NCI-H446 (cell line): ENCODE results near the gene GPT2.
"Not testable (repeated sequence)": the region's sequence is repeated elsewhere in the genome, so short reads cannot be mapped to it uniquely, and the experiment has no call there.

Experiments used
- DNase-seq, 2 experiments: peaks; one replicate each; lab custom pipeline; 2025; lab: John Stamatoyannopoulos, UW

The GPT2 gene

DNA sequence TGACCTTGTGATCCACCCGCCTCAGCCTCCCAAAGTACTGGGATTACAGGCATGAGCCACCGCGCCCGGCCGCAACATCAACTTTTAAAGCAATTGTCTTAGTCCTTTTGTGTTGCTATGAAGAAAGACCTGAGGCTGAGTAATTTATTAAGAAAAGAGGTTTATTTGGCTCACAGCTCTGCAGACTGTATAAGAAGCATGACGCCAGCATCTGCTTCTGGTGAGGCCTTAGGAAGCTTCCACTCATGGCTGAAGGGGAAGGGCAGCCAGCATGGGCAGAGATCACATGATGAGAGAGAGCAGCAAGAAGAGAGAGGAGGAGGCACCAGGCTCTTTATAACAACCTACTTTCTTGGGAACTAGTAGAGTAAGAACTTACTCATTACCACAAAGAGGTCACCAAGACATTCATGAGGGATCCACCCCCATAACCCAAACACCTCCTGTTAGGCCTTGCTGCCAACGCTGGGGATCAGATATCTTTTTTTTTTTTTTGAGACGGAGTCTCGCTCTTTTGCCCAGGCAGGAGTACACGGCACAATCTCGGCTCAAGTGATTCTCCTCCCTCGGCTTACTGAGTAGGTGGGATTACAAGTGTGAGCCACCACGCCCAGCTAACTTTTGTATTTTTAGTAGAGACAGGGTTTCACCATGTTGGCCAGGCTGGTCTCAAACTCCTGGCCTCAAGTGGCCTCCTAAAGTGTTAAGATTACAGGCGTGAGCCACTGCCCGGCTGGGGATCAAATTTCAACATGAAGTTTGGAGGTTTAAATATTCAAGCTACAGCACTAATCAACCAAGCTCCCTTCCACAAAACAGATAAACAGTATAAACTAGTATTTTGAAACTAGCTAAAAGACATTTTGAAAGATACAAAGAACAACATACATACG lies 21.4 kb upstream of the GPT2 start:
- no peak for DNase-seq

- no peak for DNase-seq
These were observed 17.9 kb upstream of the GPT2 start for GRCh38 chr16:46866286-46866685.

GRCh38 chr16:46867486-46867885 lies 16.7 kb upstream of the GPT2 start:
- DNase-seq = not testable (repeated sequence)

DNA sequence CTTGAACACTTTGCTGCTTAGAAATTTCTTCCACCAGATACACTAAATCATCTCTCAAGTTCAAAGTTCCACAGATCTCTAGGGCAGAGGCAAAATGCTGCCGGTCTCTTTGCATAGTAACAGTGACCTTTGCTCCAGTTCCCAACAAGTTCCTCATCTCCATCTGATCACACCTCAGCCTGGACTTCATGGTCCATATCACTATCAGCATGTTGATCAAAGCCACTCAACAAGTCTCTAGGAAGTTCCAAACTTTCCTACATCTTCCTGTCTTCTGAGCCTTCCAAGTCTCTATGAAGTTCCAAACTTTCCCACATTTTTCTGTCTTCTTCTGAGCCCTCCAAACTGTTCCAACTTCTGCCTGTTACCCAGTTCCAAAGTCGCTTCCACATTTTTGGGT lies 15.3 kb upstream of the GPT2 start:
- not testable (repeated sequence) for DNase-seq

- DNase-seq = no peak
These were observed 12.6 kb upstream of the GPT2 start for GRCh38 chr16:46871597-46871996.

DNA sequence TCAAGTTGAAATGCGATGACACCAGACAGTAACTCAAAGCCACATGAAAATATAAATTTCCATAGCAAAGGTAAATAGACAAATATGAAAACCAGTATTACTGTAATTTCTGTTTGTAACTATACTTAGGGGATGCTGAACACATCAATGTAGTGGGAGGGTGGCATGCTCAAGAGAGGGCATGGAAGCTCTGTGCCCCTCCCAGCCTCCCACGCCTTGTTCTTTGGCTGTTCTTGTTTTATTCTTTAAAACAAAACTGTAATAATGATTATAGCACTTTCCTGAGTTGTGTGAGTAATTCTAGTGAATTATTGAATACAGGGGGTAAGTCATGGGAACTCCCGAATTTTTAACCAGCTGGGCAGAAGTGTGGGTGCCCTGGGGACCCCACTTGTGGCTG lies 11.0 kb upstream of the GPT2 start:
- DNase-seq = no peak

- no peak for DNase-seq
These were observed 8.9 kb upstream of the GPT2 start for GRCh38 chr16:46875243-46875642.

DNA sequence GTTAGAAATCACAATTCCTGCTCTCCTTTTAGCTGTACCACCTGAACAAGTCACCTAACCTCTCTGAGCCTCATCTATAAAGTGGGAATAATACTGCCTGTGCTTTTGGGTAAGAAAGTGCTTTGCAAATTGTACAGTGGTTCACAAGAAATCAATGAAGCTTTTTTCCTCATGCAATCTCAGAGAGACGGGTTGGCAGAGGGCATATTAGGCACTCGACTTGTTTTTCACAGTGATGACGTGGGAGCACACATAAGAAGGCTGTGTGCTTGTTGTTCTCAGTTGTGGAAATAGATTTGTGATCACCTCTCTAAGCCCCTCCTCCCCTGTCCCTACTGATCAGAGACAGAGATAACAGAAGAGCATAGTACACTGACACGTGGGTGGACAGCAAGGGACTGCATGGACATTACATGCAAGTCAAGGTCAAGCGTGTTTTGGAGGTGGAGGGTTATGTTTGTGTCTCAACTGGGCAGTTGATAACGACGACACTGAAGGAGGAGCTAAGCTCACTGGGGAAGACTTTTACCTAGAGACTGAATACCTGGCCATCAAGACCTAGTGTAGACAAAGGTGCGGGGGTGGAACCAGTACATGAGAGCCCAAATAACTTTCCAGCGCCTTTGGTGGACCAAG lies 1.7 kb upstream of the GPT2 start:
- no peak for DNase-seq

- no peak for DNase-seq
These were observed 1.2 kb upstream of the GPT2 start for GRCh38 chr16:46882940-46883307.

DNA sequence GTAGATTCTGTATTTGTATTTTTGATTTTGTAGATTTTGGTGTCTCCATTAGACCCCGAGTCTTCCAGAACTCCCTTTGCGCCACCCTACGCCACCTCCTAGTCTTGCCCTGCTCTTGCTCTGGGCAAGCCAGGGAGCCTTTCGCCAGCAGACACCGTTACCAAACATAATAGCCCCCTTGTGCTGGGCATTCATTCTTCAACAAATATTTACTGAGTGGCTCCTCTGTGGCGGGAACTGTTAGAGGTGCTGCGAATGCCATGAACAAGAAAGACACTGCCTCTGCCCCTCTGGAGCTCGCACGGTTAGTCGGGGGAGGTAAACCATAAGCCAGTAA lies 841 bp upstream of the GPT2 start:
- DNase-seq = no peak

GRCh38 chr16:46884513-46885293 lies 541 bp downstream of the GPT2 start:
- DNase-seq = no peak

DNA sequence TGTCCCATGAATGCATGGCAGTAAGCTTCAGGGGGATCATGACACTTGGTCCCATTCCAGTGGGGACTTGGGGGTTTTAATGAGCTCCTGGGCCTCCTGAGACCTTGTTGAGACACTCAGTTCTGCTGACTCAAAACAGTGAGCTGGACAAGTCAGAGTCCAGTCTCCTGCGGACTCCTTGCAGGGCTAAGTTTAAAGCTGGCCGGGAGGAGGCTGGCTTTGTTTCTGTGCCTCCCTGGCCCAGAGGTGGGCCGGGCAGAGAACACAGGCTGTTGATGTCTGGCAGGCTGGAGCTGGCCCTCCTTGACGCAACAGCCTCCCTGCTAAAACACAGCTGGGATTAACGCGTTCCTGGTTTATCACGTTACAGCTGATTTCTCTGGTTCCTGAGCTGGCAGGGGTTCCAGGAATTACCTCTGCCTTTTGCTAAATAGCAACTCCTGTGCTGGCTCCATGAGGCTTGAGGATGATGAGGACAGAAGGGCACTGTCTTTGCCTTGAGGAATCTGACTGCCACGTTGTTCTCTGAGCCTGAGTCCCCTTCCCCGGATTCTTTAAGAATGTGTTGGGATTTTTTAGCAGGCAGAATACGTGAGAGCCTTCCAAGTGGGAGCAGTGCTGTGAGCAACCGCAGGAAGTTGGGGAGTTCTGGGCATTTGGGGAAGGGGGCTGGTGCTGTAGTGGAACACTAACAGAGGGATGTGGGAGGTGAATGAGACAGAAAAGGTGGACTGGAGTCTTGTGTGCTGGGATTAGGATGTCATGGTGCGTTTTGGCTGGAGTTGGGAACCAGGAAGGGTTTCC lies 2.0 kb downstream of the GPT2 start:
- DNase-seq = no peak

GRCh38 chr16:46886764-46887523 lies 2.8 kb downstream of the GPT2 start:
- DNase-seq = no peak

DNA sequence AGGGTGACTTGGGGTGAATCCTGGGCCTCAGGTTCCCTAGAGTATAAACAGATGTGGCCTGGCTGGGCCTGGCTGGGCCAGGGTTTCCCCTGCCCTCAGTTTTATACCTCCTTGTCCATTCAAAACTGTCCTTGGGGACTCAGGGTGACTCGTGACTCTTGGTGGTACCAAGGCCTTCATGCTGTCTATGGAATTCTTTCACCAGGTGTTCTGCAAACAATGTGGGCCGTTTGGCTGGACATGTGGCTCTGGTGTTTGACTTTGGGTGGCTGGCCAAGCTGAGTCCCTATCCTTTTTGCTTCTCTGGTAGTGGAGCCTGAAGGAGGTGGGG lies 3.3 kb downstream of the GPT2 start:
- DNase-seq = no peak

DNA sequence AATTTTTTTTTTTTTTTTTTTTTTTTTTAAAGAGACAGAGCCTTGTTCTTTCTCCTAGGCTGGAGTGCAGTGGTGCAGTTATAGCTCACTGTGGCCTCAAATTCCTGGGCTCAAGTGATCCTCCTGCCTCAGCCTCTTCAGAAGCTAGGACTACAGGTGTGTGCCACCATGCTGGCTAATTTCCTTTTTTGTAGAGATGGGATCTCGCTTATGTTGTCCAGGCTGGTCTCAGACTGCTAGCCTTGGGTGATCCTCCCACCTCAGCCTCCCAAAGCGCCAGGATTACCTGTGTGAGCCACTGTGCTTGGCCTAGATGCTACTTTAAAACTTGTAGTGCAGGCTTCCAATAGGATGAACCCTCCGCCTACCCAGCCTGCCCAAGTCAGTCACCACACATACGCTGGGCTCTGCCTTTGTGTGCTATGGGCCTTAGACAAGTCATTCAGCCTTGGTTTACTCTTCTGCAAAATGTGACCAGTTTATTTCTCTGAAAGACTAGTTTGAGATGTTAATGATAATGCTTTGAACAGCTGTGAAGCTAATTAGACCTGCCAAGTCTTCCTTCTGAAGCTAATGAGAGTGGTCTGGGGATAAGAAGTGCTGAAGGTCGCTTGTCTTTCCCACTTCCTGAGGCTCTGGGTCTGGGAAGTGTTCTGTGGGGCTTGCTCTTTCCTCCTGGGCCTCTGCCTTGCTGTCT lies 5.2 kb downstream of the GPT2 start:
- DNase-seq = no peak

GRCh38 chr16:46889942-46890300 lies 5.8 kb downstream of the GPT2 start:
- DNase-seq = no peak

- no peak for DNase-seq
These were observed 7.7 kb downstream of the GPT2 start for GRCh38 chr16:46891910-46892309.

- no peak for DNase-seq
These were observed 10.0 kb downstream of the GPT2 start for GRCh38 chr16:46894036-46894672.

DNA sequence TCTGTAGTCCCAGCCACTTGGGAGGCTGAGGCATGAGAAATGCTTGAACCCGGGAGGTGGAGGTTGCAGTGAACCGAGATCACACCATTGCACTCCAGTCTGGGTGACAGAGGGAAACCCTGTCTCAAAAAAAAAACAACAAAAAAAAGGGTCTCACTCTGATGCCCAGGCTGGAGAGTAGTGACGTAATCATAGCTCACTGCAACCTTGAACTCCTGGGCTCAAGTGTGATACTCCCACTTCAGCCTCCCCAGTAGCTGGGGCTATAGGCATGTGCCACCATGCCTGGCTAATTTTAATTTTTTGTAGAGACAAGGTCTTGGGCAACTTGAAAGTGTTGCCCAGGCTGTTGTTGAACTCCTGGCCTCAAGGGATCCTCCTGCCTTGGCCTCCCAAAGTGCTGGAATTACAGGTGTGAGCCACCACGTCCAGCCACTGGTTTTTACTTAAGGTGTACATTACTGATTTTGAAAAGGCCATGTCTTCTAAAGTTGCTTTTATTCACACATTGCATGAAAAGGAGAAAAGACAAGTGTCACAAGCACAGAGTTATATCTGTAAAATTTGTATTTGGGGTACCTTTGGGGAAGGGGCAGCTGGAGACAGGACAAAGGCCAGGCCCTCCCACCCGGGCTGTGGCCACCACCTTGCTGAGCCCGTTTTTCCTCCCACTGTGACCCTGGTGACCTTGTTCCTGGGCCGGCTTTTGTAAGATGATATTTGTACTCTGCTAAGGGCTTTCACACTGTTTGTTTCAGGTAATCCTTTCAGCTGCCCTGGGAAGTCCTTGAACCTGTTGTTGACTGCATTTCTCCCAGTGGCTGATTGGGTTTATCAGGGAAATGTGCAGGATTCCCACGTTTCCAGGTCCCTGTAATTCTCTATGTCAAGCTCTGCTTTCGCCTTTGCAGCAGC lies 11.5 kb downstream of the GPT2 start:
- DNase-seq = no peak
